ENCODE results near the gene PRDM16.
"Not testable (repeated sequence)": the region's sequence is repeated elsewhere in the genome, so short reads cannot be mapped to it uniquely, and the experiment has no call there.

PRDM16 gene

DNA sequence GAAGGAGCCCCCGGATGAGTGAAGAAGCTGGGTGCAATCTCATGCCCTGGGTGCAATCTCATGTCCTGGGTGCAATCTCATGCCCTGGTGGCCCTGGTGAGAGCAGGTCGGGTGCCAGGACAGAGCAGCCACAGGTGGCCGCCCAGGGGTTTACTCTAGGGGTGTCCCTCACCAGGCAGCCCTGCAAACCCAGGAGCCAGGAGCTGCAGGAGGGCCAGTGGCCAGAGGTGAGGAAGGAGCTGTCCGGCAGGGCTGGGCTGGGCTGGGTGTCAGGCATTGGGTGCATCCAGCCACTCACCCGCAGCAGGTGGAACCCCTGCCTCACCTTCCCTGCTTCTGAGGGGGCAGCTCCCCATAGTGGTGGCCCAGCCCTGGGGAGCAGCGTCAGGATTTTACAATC, 79.2 kb downstream of the PRDM16 start:
- no peak for DNase-seq

DNA sequence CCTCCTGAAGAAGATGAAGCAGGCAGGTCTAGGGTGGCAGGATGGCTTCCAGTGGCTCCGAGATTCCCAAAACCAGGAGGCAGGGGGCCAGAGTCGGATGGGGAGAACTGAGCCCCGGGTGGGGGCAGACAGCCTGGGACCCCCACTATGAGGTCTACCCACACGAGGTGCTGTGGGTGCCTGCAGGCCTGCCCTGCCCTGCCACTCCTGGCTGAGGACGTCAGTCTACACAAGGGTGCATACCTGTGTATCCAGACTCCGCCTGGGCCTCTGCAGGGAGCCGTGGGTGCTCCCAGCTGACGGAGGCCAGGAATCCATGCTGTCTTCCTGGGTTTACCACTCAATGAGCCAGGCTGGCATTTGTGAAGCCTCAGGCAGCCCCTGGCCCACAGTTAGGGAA, 80.3 kb downstream of the PRDM16 start:
- DNase-seq, result no peak

GRCh38 chr1:3151456-3151855, 82.5 kb downstream of the PRDM16 start:
- DNase-seq, result no peak

DNA sequence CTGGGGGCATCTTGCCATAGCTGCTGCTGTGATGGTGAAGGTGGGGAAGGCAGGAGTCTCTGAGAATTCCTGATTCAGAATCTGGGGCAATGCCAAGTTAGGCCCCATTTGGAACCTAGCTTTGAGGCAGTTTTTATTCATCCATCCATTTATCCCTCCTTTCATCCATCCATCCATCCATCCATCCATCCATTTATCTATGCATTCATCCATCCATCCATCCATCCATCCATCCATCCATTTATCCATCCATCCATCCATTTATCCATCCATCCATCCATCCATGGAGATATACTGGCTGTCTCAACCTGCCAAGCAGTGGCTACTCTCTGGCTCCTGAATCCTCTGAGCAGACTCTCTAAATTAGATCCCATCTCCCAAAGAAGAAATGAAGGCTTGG, 83.1 kb downstream of the PRDM16 start:
- DNase-seq, result no peak

- no peak for DNase-seq
Measured at GRCh38 chr1:3153197-3153596, 84.2 kb downstream of the PRDM16 start.

DNA sequence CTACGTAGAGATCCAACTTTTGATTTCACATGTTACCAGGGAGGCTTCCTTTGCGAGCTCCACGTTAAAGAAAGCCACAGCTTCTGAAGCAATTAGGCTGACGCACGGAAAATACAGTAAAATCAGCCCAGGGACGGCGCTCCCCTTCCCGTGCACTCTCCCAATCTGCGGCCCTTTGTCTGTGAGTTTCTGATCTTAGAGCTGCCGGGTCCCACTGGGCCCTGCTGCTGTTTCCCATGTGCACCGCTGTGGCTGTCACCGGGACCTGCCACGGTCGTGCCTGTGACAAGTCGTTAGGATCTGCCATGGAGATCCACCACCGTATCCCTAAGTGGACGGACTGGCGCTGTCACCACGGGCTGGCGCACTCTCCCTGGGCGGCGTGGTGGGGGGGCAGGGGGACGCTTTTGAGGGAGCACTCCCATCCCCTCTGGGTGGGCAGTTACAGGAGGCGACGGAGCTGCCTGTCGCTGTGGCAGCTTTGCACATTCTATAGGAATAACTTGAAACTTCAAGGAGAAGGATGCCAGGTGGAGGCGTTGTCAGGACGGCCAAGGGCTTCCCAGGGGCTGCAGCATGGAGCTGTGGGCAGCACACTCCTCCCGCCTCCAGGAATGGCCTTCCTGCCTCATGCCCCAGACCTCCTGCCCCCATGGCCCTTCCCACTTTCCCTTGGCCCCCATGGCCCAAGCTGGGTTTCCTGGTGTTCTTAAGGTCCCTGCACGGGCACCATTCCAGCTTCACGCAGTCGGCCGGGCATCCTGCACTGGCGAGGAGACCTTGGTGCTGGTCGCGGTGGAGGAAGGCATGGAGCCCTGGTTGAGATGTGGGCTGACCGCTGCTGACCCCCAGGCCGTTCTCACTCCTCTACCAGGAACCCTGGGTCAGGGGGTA, 85.1 kb downstream of the PRDM16 start:
- DNase-seq, result no peak

DNA sequence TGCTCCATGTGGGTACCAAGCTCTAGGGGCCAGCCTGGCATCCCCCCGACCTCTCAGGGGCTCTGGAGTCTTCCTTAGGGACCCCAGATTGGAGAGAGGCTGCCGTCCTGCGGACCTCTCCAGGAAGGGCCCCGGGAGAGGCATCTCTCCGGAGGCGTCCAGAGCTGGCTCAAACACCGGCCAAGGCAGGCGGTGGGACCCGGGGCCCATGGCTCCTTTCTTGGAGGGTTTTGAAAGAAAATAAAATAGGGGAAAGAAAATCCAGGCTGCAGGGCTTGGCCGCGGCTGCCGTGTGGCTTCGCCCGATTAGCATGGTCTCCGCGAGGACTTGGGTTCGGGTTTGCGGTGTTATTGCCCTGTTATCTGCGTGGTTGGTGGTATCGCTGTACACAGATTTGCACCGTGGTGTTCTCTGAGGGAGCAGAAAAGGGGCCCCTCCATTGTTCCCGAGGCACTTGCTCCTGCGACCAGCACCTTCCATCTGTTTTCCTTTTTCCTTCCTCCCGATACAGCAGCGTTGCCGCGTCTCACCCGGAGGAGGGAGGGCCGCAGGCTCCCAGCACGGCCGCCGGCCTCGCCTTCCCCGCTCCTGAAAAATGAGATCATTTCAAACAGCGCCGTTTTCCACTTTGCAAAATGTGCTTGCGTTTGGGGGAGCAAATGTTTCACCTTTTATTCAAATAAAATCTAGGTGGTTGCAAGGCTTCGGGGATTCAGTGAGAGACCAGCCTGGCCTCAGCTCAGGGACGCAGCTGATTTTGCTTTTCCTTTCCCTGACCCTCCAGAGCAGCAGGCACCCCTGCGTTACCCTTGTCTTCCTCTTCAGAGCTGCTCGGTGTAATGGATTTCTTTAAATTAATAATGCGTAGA, 86.3 kb downstream of the PRDM16 start:
- DNase-seq, result no peak

- DNase-seq, result no peak
Measured at GRCh38 chr1:3155926-3156220, 86.9 kb downstream of the PRDM16 start.

- DNase-seq, result no peak
Measured at GRCh38 chr1:3156936-3157335, 87.9 kb downstream of the PRDM16 start.

GRCh38 chr1:3158347-3158746, 89.3 kb downstream of the PRDM16 start:
- DNase-seq, result no peak

- DNase-seq, result no peak
Measured at GRCh38 chr1:3159121-3159520, 90.1 kb downstream of the PRDM16 start.

GRCh38 chr1:3159996-3160395, 91.0 kb downstream of the PRDM16 start:
- no peak for DNase-seq

- DNase-seq, result no peak
Measured at GRCh38 chr1:3160647-3161145, 91.7 kb downstream of the PRDM16 start.

DNA sequence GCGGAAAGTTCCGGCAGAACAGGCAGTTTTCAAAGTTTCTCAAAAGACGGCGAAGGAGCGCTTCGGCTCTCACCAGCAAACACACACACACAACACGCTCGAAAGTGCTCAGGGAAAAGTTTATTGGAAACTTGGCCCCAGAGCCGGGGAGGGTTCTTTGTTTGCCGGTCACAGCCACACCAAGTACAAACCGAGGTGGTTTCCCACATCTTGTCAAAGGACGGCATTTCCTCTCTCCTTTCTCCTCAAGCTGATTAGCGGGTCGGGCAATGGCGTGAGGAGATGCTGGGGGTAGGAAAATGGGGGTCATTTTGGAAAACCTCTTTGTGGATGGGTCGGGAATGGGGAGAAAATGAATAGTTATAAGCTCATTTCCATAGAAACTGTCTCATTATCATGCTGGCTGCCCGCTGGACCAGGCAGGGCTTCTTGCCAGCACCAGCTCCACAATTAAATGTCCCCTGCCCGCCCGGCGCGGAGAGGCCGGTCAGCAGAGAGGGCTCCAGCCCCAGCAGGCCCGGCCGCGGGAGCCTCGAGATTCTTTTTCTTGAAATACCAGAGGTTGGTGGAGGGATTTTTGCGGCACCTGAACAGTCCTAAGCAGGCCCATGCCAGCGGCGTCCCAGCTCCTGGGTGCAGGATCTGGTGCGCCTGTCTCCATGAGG, 92.3 kb downstream of the PRDM16 start:
- DNase-seq, result no peak

DNA sequence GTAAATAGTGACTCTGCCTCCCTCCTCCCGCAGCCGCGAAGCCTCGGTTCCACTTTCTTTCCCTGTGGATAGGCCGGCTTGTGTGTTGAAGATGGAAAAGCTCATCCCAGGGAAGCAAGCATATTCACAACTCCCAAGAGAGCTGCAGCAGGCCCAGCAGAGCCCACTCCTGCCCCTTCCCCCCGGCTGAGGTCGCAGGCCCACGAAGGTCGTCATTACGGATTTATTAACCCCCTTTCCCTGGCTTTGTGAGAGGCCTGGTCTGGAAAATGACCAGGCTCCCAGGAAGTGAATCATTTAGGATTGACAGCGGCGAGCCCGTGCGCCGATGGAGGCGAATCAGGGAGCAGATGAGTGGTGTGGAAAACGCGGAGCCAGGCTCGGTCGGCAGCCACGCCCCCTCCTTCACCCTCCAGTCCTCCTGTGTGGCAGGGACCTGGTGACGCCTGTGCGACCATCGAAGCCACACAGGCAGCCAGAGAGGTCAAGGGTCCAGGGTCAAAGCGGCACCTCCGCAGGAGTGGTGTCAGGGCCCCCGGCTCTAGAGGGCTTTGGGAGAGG, 93.4 kb downstream of the PRDM16 start:
- no peak for DNase-seq

DNA sequence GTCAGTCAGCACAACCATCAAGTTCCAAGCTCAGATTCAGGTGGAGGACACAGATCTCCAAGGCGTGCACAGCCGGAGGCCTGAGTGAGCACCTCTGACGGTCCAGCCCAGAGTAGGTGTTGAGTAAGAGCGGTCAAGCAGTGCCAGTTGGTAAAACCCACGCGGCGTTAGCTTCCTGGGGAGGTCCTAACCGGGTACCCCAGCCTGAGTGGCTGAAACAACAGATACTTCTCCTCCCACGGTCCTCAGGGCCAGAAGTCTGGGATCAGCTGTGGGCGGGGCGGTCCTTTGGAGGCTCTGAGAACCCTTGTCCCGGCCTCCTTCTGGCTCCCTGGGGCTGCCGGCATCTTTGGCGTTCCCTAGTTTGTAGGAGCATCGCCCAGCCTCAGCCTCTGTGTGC, 94.4 kb downstream of the PRDM16 start:
- DNase-seq, result no peak

- no peak for DNase-seq
Measured at GRCh38 chr1:3164671-3165070, 95.7 kb downstream of the PRDM16 start.

DNA sequence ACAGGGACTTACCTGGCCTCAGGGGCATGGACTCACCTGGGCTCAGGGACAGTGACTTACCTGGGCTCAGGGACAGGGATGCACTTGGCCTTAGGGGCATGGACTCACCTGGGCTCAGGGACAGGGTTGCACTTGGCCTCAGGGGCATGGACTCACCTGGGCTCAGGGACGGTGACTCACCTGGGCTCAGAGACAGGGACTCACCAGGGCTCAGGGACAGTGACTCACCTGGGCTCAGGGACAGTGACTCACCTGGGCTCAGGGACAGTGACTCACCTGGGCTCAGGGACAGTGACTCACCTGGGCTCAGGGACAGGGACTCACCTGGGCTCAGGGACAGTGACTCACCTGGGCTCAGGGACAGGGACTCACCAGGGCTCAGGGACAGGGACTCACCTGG, 96.2 kb downstream of the PRDM16 start:
- not testable (repeated sequence) for DNase-seq

- DNase-seq, result no peak
Measured at GRCh38 chr1:3166206-3166918, 97.4 kb downstream of the PRDM16 start.

GRCh38 chr1:3167255-3167654, 98.3 kb downstream of the PRDM16 start:
- DNase-seq, result no peak

DNA sequence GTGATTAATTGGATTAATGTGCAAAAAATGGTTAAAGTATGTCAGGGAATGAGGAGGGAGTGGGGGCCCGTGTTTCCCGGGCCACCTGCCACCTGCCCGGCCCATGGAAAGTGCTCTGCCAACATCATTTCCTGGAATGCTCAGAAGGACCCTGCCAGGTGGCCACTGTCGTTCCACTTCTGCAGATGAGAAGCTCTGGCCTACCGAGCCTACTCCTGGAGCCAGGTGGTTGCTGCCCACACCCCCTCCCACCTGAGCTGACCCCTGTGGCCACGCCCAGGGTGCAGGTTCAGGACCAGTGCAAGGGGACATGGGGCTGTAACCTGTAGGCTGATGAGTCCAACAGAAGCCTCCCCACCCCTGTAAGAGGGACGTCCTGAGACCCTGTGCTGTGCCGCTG, 99.7 kb downstream of the PRDM16 start:
- DNase-seq, result no peak

DNA sequence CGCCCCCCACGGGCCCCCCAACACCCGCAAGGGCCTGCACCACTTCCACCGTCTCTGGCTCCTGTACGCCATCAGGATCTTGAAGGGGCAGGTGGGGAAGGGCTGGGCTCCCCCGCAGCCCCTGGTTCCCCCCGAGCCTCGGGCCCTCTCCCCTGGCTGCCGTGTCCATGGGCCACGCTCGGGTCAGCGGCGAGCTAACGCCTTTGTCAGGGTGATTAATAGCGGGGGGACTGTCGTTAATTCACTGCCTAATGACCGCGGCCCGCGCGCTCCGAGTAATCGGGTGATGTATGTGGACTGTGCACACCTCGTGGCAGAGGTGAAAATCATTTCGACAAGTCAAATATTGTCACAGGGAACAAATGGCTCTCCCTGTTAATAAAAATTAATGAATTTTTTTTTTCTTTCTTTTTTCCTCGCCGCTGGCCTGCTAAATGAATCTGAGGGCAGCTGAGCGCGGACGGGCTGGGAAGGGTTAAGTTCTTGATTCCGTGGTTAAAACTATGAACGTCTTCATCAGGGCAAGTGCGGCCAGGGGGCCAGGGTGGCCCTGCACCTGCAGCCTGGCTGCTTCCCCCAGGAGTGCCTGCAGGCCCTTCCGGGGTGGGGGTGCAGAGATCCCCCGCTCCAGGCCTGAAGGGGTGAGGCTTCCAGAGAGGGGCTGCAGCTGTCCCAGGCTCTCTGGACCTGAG, 100.8 kb downstream of the PRDM16 start:
- no peak for DNase-seq
